A549 (cell line): ENCODE results near the gene HGFAC. TPM values are rescaled to one million over a fixed set of nuclear protein-coding genes. Genes with fewer than 3 reads are reported as not detected.

Experiments
- ATAC-seq, 2 experiments: fragments of 200-7000 bp in 1 of 2; fragments of >200 bp in 1 of 2; cut with Nextera tagmentation in 1 of 2; cut with Tn5 transposase in 1 of 2; 3 replicates each; pipeline versions ENCODE4 v1.8.0 to v1.9.1; 2018 to 2020; ENCODE audit warnings: mild to moderate bottlenecking in 1 of 2, moderate library complexity in 1 of 2
- CTCF ChIA-PET: fragments of 300-600 bp; sonication (Branson Sonifier 250); formaldehyde crosslinking; extraction: SDS; loops from one replicate; lab custom pipeline; 2021; ENCODE audit warnings: antibody characterized with exemption, inconsistent platforms; lab: Yijun Ruan, JAX
- POLR2A ChIA-PET: fragments of 350-600 bp; formaldehyde crosslinking; extraction: SDS; loops from one replicate; lab custom pipeline; 2021; ENCODE audit warnings: antibody characterized with exemption, inconsistent platforms; lab: Yijun Ruan, JAX
- DNase-seq, 2 experiments: peaks; one replicate each; pipeline versions ENCODE4 v3.0.0 to v3.0.0-alpha.2; 2011 to 2016; ENCODE audit warnings: low read depth in 1 of 2, low spot score in 1 of 2
- FAIRE-seq: peaks from 2 replicates; lab custom pipeline; 2011; peaks lifted over from hg19 to GRCh38; lab: Jason Lieb, UNC
- H3K27ac ChIP-seq, 2 experiments: fragments of >200 bp; sonication (Bioruptor Twin); formaldehyde crosslinking; 3 replicates each; pipeline ENCODE4 v1.5.1; 2016 to 2017
- H3K4me1 ChIP-seq: fragments of >200 bp; sonication (Bioruptor Twin); formaldehyde crosslinking; 3 replicates; pipeline ENCODE4 v1.6.1; 2016
- H3K4me2 ChIP-seq: fragments of >200 bp; sonication (Bioruptor Twin); formaldehyde crosslinking; 3 replicates; pipeline ENCODE4 v1.6.1; 2016
- H3K4me3 ChIP-seq: fragments of >200 bp; sonication (Bioruptor Twin); formaldehyde crosslinking; 3 replicates; pipeline ENCODE4 v1.5.1; 2016
- H3K9me3 ChIP-seq: fragments of >200 bp; sonication (Bioruptor Twin); formaldehyde crosslinking; 3 replicates; pipeline ENCODE4 v1.6.1; 2016
- ATOH8 ChIP-seq: fragments of 250-450 bp; sonication (Bioruptor Pico); IDR thresholded peaks from 2 replicates; pipeline ENCODE4 v1.5.0; 2020; ENCODE audit warnings: low read depth, mild to moderate bottlenecking, moderate library complexity
- BHLHE40 ChIP-seq: IDR thresholded peaks from 2 replicates; pipeline ENCODE4 v1.6.1; 2012; ENCODE audit warnings: low read depth, low read length, inconsistent platforms
- CBX2 ChIP-seq: fragments of 200-600 bp; sonication (generic); IDR thresholded peaks from 2 replicates; pipeline ENCODE4 v1.6.1; 2016; ENCODE audit warnings: low read depth, mild to moderate bottlenecking, borderline replicate concordance
- CEBPB ChIP-seq, 2 experiments: fragments of >200 bp in 1 of 2; sonication (Bioruptor Twin) in 1 of 2; formaldehyde crosslinking in 1 of 2; IDR thresholded peaks; 2 replicates each; pipeline ENCODE4 v1.6.1; 2012 to 2016
- CHD2 ChIP-seq: fragments of 150-350 bp; IDR thresholded peaks from 2 replicates; pipeline ENCODE4 v1.6.1; 2014; ENCODE audit warnings: low read length; ENCODE audit not compliant: partially characterized antibody
- CTCF ChIP-seq: fragments of >200 bp; sonication (Bioruptor Twin); formaldehyde crosslinking; IDR thresholded peaks from 3 replicates; pipeline ENCODE4 v1.5.1; 2016
- E2F6 ChIP-seq: IDR thresholded peaks from 2 replicates; pipeline ENCODE4 v1.6.1; 2012; ENCODE audit warnings: low read depth, borderline replicate concordance
- EP300 ChIP-seq, 2 experiments: fragments of >200 bp; sonication (Bioruptor Twin); formaldehyde crosslinking; IDR thresholded peaks; 2 replicates in 1 of 2; 3 replicates in 1 of 2; pipeline ENCODE4 v1.6.1; 2016 to 2017
- ESRRA ChIP-seq: fragments of 150-350 bp; IDR thresholded peaks from 2 replicates; pipeline ENCODE4 v1.6.1; 2014; ENCODE audit warnings: mild to moderate bottlenecking, low read length, borderline replicate concordance
- HES2 ChIP-seq: fragments of >200 bp; sonication (Bioruptor Twin); formaldehyde crosslinking; IDR thresholded peaks from 2 replicates; pipeline ENCODE4 v1.6.1; 2016
- HEYL ChIP-seq: fragments of 250-450 bp; sonication (Bioruptor Pico); IDR thresholded peaks from 2 replicates; pipeline ENCODE4 v1.8.0; 2021; ENCODE audit warnings: mild to moderate bottlenecking, moderate library complexity
- JUN ChIP-seq, 2 experiments: fragments of >200 bp; sonication (Bioruptor Twin); formaldehyde crosslinking; IDR thresholded peaks; 2 replicates in 1 of 2; 3 replicates in 1 of 2; pipeline ENCODE4 v1.6.1; 2016 to 2017
- MAFK ChIP-seq: fragments of 450-650 bp; IDR thresholded peaks from 2 replicates; pipeline ENCODE4 v1.6.1; 2014; ENCODE audit not compliant: partially characterized antibody
- PBX3 ChIP-seq: IDR thresholded peaks from 2 replicates; pipeline ENCODE4 v1.6.1; 2012
- RAD21 ChIP-seq, 2 experiments: fragments of >200 bp in 1 of 2; sonication (Bioruptor Twin) in 1 of 2; formaldehyde crosslinking in 1 of 2; IDR thresholded peaks in 1 of 2; conservative IDR thresholded peaks in 1 of 2; 2 replicates in 1 of 2; 3 replicates in 1 of 2; pipeline ENCODE4 v1.6.1; 2012 to 2018; ENCODE audit warnings: inconsistent platforms in 1 of 2
- RARB ChIP-seq: fragments of 250-450 bp; sonication (Bioruptor Pico); IDR thresholded peaks from 2 replicates; pipeline ENCODE4 v1.8.0; 2021; ENCODE audit warnings: mild to moderate bottlenecking, moderate library complexity
- SREBF2 ChIP-seq: fragments of 450-650 bp; IDR thresholded peaks from 2 replicates; pipeline ENCODE4 v1.6.1; 2014; ENCODE audit warnings: mild to moderate bottlenecking, moderate library complexity
- TFCP2L1 ChIP-seq: fragments of 250-450 bp; sonication (Bioruptor Pico); IDR thresholded peaks from 2 replicates; pipeline ENCODE4 v1.5.0; 2021; ENCODE audit warnings: mild to moderate bottlenecking
- TP53 ChIP-seq: fragments of 250-450 bp; sonication (Bioruptor Pico); IDR thresholded peaks from 2 replicates; pipeline ENCODE4 v1.5.0; 2021; ENCODE audit warnings: mild to moderate bottlenecking, moderate library complexity
- ZNF302 ChIP-seq: fragments of 250-450 bp; sonication (Bioruptor Pico); IDR thresholded peaks from 2 replicates; pipeline ENCODE4 v1.9.0; 2021; ENCODE audit warnings: inconsistent platforms, mild to moderate bottlenecking, moderate library complexity
- WGBS: methylation state at CpG from one replicate; pipeline ENCODE4 v1.1.6; 2017; ENCODE audit errors: missing lambda C conversion rate; 5-methylcytosine and 5-hydroxymethylcytosine counted together
- polyA plus RNA-seq, 4 experiments: library from polyadenylated mRNA; depleted of rRNA in 3 of 4; stranded (reverse); fragments of >200 nt; fragmentation: RNase III in 1 of 4; extraction: RNeasy Plus Mini Kit Qiagen cat#74134 plus additional on column Dnase treatment in 1 of 4; gene quantifications; 2 replicates in 3 of 4; 3 replicates in 1 of 4; pipeline ENCODE4 v1.2.3, GENCODE V29; 2011 to 2017

Gene HGFAC
- polyA plus RNA-seq, 2 of the 4 experiments (the other 2 are of a cell fraction), result 0.25 TPM; not detected in 1

GRCh38 chr4:3449574-3450534 lies 8.1 kb downstream of the HGFAC start:
- H3K4me1 ChIP-seq, result no peaks in the 10 kb centered on the region
- DNase-seq, result no peak
- POLR2A ChIA-PET, result no interaction called here
- no peak for FAIRE-seq
- CTCF ChIA-PET, result no interaction called here
- H3K9me3 ChIP-seq, result 0 out of 3 replicates have a peak, but pooled peaks cover 2% of the 10 kb centered on the region
- H3K4me2 ChIP-seq, result no peak overlapping the region
- TF ChIP-seq CTCF, result no peak
- 80% methylated on average over 7 of the region's 35 CpGs for WGBS
- H3K4me3 ChIP-seq, result no peak overlapping the region
- no peak overlapping the region for H3K27ac ChIP-seq
- no peak for ATAC-seq

- ChIA-PET POLR2A (no interaction called here), CTCF (interaction anchor here (2.2 kb wide), 1 partner anchor 31 kb away, joined by 7 read pairs; no protein-coding TSS in a partner anchor)
- Histone ChIP-seq H3K4me1 (no peaks in the 10 kb centered on the region), H3K27ac (no peak overlapping the region), H3K4me3 (no peak overlapping the region), H3K4me2 (no peak overlapping the region), H3K9me3 (0 out of 3 replicates have a peak, but pooled peaks cover 2% of the 10 kb centered on the region)
- ATAC-seq (no peak), DNase-seq (no peak), FAIRE-seq (no peak)
- WGBS, result 93% methylated on average over 4 of the region's 4 CpGs
- TF ChIP-seq BHLHE40 (no peak), MAFK (no peak), E2F6 (no peak), ZNF302 (no peak), ATOH8 (no peak), PBX3 (no peak), SREBF2 (no peak), HES2 (no peak), EP300 (IDR thresholded peaks at IDR 0.05) (no peak), TP53 (CRISPR knock-in tag) (no peak), RARB (CRISPR knock-in tag) (no peak), TFCP2L1 (CRISPR knock-in tag) (no peak), ESRRA (no peak), CBX2 (no peak), CEBPB (IDR thresholded peaks at IDR 0.05) (no peak), HEYL (CRISPR knock-in tag) (no peak), CHD2 (no peak), JUN (IDR thresholded peaks at IDR 0.05) (no peak), RAD21 (conservative IDR thresholded peaks at IDR 0.05 in 1 of 2, IDR thresholded peaks at IDR 0.05 in 1 of 2) (no peak)
These were observed 8.9 kb downstream of the HGFAC start for GRCh38 chr4:3450643-3451042.
